Activated CD8-positive, alpha-beta T cell treated with anti-CD3 and anti-CD28 coated beads, Interleukin-2, amount 10 ng/mL, durations not matched to agents 7 days and 5 days (primary cell): Measurements from ENCODE around the gene SAMD11. TPM values are rescaled to one million over a fixed set of nuclear protein-coding genes. Genes with fewer than 3 reads are reported as not detected.

Experiments
- ATAC-seq: fragments of 150-1000 bp; cut with Tn5 transposase; one replicate; pipeline ENCODE4 v1.10.0; 2021; ENCODE audit warnings: moderate library complexity
- CTCF ChIA-PET: fragments of 350-600 bp; sonication (Branson Sonifier 250); formaldehyde crosslinking; loops from one replicate; lab custom pipeline; 2021; ENCODE audit warnings: antibody characterized with exemption; lab: Charles Lee
- POLR2A ChIA-PET: fragments of 350-600 bp; sonication (Branson Sonifier 250); formaldehyde crosslinking; loops from one replicate; lab custom pipeline; 2021; ENCODE audit warnings: antibody characterized with exemption; lab: Charles Lee
- DNase-seq: peaks from one replicate; pipeline ENCODE4 v3.0.0-alpha.2; 2020
- H3K27ac Mint-ChIP-seq: one replicate; pipeline ENCODE4 v1.8.0; 2021; ENCODE audit warnings: mild to moderate bottlenecking, mixed read lengths
- H3K27me3 Mint-ChIP-seq: one replicate; pipeline ENCODE4 v1.8.0; 2021; ENCODE audit warnings: low read depth, mixed read lengths
- H3K36me3 Mint-ChIP-seq: one replicate; pipeline ENCODE4 v1.8.0; 2021; ENCODE audit warnings: low read depth, mixed read lengths
- H3K4me1 Mint-ChIP-seq: one replicate; pipeline ENCODE4 v1.8.0; 2021; ENCODE audit warnings: low read depth, mixed read lengths
- H3K4me3 Mint-ChIP-seq: one replicate; pipeline ENCODE4 v1.8.0; 2021; ENCODE audit warnings: mild to moderate bottlenecking, mixed read lengths
- H3K9me3 Mint-ChIP-seq: one replicate; pipeline ENCODE4 v1.8.0; 2022; ENCODE audit warnings: mixed read lengths; ENCODE audit not compliant: insufficient read depth
- total RNA-seq, 2 experiments: library from RNA; stranded (reverse); gene quantifications; one replicate each; pipeline ENCODE4 v1.2.3, GENCODE V29; 2021

The SAMD11 gene
- total RNA-seq, 2 experiments from 2014 or later, result not detected

DNA sequence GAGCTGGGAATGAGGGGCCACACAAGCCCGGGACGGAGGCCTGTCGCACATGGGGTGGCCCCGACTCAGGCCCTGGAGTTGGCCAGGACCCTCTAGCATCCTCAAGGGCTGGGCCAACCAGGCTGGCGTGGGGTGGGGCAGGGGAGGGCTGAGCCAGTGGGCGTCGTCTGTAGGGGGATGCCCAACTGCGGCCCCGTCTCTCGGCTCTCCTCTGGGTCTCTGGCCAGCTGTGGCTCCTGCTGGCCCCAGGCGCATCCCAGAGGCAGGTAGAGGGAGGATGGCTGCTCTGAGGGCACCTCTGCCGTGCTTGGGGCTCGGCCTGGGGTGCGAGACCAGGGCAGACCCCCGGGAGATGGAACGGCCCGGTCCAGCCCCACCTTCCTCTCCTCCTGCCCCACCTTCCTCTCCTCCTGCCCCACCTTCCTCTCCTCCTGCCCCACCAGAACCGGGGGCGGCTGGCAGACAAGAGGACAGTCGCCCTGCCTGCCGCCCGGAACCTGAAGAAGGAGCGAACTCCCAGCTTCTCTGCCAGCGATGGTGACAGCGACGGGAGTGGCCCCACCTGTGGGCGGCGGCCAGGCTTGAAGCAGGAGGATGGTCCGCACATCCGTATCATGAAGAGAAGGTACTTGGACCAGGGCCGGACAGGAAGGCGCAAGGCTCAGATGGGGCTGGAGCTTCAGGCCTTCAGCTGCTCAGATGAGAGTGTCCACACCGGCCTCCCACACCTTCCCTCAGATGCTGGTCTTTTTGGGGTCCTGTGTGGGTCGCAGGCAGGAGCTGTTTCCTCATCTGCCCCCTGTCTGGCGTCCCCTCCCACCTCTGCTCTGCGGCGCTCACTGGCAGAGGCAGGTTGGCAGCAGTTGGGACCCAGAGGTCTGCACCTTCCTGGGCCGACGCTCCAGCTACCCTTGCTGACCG lies 6.2 kb downstream of the SAMD11 start:
- Mint-ChIP-seq H3K36me3 (no peaks in the 10 kb centered on the region), H3K9me3 (no peaks in the 10 kb centered on the region), H3K4me1 (peaks cover 12% of the 10 kb centered on the region), H3K27me3 (peaks cover 27% of the 10 kb centered on the region), H3K27ac (no peak overlapping the region), H3K4me3 (no peak overlapping the region)
- DNase-seq, result no peak
- CTCF ChIA-PET, result interaction anchor here (0.8 kb wide), 1 partner anchor 24 kb away, joined by 3 read pairs; no protein-coding TSS in a partner anchor
- no peak for ATAC-seq
- POLR2A ChIA-PET, result no interaction called here

DNA sequence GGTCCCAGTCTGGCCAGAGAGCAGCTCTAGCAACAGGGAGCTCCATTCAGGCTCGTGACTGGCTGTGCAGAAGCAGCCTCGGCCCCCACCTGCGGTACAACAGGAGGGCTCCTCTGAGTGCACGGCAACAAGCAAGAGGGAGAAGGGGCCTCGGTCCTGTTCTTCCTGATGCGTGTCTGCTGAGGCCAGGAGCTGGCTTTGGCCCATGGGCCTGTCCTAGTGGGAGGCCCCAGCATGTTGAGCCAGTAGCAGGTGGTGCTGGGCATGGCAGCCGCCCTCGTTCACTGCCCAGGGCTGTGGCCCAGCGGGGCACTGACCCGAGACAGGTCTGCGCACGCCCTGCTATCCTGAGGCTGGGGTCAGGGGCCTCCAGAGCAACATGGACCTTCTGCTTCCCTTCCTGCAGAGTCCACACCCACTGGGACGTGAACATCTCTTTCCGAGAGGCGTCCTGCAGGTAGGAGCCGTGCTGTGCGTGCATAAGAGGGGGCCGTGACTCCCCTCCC lies 7.0 kb downstream of the SAMD11 start:
- ChIA-PET CTCF (no interaction called here), POLR2A (no interaction called here)
- H3K9me3 Mint-ChIP-seq, result no peaks in the 10 kb centered on the region
- no peaks in the 10 kb centered on the region for H3K36me3 Mint-ChIP-seq
- peaks cover 28% of the 10 kb centered on the region for H3K27me3 Mint-ChIP-seq
- DNase-seq (no peak), ATAC-seq (no peak)
- H3K4me3 Mint-ChIP-seq, result no peak overlapping the region
- H3K27ac Mint-ChIP-seq, result no peak overlapping the region
- peaks cover 11% of the 10 kb centered on the region for H3K4me1 Mint-ChIP-seq

DNA sequence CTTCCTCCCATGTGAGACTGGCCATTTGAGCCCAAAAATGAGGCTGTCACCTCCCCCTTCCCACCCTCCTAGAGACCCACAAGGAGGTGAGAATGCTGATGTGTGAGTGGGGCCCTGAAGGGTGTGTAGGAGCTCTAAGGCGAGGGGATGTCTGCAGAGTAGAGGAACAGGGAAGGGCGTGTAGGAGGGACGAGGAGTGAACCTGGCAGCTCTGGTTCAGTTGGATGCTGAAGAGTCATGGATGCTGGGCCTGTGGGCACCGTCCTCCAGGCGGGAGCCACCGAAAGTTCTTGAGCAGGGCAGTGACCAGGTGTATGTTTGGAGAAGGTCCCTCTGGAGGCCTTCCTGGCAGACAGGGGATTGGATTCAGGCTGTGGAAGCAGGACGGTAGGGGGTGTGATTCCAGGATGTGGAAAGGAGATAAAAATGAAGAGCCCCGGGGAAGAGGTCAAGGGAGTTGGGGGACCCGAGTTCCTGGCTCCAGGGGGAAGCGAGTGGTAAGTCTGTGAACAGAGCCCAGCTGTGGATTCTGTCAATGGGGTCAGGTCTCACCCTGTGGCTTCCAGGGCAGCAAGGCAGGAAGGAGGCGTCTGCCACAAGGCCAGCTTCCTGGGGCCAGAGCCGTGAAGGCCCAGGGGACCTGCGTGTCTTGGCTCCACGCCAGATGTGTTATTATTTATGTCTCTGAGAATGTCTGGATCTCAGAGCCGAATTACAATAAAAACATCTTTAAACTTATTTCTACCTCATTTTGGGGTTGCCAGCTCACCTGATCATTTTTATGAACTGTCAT lies 7.9 kb downstream of the SAMD11 start:
- POLR2A ChIA-PET, result no interaction called here
- Mint-ChIP-seq H3K4me1 (peaks cover 5% of the 10 kb centered on the region), H3K27me3 (peaks cover 22% of the 10 kb centered on the region), H3K27ac (peak overlapping the region; percentile 24), H3K4me3 (no peak overlapping the region), H3K36me3 (no peaks in the 10 kb centered on the region), H3K9me3 (no peaks in the 10 kb centered on the region)
- CTCF ChIA-PET, result no interaction called here
- ATAC-seq (no peak), DNase-seq (no peak)

DNA sequence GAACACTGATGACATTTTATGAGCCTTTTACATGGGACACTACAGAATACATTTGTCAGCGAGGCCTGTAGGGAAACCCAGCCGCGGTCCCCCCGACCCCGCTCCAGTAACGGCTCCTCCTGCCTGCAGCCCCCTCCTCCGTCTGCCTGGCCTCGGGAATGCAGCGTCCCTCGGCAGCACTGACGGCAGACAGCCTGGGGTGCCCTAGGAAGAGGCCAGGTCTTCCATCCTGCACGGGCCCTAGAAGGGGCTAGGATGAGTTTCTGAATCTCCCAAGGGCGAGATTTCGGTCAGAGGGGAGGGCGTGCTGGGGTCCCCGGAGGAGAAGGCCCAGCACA lies 8.4 kb downstream of the SAMD11 start:
- Mint-ChIP-seq H3K36me3 (no peaks in the 10 kb centered on the region), H3K27me3 (peaks cover 19% of the 10 kb centered on the region)
- CTCF ChIA-PET, result no interaction called here

DNA sequence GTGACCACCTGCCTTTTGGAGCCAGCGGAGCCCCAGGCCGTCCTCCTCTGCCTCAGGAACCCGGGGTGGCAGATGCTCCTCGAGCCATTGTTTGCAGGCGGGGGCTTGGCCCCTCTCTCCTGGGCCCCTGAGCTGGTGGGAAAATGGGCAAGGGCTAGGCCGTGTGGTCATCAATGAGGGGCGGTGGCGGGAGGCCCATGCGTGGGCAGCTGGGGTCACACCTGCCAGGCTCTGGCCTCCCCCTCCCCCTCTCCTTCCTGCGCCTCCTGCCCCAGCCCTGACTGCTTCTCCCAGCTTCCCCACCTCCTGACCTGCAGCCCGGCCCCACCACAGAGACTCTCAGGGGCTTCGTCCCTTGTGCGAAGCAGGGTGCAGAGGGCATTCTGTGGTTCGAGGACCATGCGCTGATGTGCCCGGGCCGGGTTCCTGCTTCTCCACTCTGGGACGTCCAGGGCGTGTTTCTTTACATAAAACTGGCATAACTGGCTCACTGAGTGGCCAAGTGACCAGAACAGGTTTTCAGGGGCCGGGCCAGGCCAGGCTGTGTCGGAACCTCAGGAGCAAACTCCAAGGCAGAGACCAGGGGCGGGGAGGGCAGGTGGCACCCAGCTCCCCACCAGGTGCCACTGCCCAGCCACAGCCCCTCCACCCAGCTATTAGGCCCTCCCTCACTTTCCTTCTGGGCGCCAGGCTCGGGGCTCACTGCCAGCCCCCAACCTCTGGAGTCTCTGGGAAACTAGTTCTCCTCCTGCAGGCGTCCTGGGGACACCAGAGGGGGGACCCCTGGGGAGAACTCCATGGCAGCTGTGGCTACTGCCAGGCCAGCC lies 9.3 kb downstream of the SAMD11 start:
- no peaks in the 10 kb centered on the region for H3K9me3 Mint-ChIP-seq
- H3K4me1 Mint-ChIP-seq, result peaks cover 5% of the 10 kb centered on the region
- H3K27me3 Mint-ChIP-seq, result peaks cover 18% of the 10 kb centered on the region
- no peak for DNase-seq
- no peak overlapping the region for H3K27ac Mint-ChIP-seq
- ChIA-PET CTCF (no interaction called here), POLR2A (no interaction called here)
- no peak for ATAC-seq
- no peaks in the 10 kb centered on the region for H3K36me3 Mint-ChIP-seq
- H3K4me3 Mint-ChIP-seq, result no peak overlapping the region

More for the DNA sequence above, 8.4 kb downstream of the SAMD11 start:
- no peaks in the 10 kb centered on the region for H3K9me3 Mint-ChIP-seq
- no peak overlapping the region for H3K4me3 Mint-ChIP-seq
- POLR2A ChIA-PET, result no interaction called here
- DNase-seq (no peak), ATAC-seq (no peak)
- H3K27ac Mint-ChIP-seq, result no peak overlapping the region
- peaks cover 5% of the 10 kb centered on the region for H3K4me1 Mint-ChIP-seq

DNA sequence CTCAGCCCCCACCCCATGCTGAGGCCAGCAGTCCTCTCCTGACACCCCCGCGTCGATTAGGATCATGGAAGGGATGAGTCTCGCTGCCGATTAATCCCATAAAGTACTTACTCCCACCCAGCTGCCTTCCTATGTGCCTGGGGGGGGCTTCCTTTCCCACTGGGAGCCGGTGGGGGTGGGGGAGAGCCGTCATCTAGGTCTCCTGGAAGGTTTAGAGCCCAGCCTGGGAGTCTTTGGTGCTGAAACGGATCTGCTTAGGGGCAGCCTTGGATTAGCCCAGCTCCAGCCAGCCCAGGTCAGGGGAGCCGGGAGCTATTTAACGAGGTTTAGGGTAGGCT lies 9.8 kb downstream of the SAMD11 start:
- no peak for ATAC-seq
- POLR2A ChIA-PET, result no interaction called here
- DNase-seq, result no peak
- no peak overlapping the region for H3K4me3 Mint-ChIP-seq
- H3K27ac Mint-ChIP-seq, result no peak overlapping the region
- CTCF ChIA-PET, result no interaction called here
- peaks cover 23% of the 10 kb centered on the region for H3K27me3 Mint-ChIP-seq
- H3K36me3 Mint-ChIP-seq, result no peaks in the 10 kb centered on the region
- H3K4me1 Mint-ChIP-seq, result peaks cover 5% of the 10 kb centered on the region
- H3K9me3 Mint-ChIP-seq, result no peaks in the 10 kb centered on the region

DNA sequence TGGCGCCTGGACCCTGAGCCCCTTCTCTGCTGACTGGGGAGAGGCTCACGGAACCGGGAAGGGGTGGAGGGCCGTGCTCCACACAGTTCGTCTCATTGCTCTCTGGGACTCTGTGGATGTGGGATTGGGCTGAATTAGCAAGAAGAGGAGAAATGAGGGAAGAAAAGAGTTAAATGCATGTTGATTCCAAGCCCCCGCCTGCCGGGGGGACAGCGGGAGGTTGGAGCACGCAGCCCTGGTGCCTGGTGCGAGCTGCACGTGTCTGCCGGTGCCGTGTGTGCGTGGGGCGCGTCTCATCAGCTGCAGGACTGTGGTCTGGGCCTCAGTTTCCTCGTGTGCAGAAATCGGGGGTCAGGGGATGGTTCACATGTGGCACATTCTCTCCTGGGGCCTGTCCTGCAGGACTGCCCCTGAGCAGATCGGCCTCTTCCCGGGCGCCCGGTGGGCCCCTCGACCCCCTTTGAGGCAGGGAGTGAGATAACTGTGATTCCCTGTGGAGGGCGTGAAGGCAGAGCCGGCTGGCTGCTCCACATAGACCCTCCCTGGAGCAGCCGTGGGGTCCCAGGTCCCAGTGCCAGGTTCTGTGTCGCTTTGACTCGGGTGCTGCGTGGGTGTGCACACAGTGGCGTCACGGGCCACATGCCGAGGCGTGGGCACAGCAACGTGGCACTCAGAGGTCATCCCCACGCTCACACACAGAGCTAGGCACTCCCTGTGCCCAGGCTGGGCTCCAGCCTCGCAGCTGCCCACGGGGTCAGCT lies 11.4 kb downstream of the SAMD11 start:
- H3K27ac Mint-ChIP-seq, result no peak overlapping the region
- H3K9me3 Mint-ChIP-seq, result no peaks in the 10 kb centered on the region
- peaks cover 25% of the 10 kb centered on the region for H3K27me3 Mint-ChIP-seq
- H3K36me3 Mint-ChIP-seq, result no peaks in the 10 kb centered on the region
- H3K4me3 Mint-ChIP-seq, result no peak overlapping the region
- DNase-seq, result no peak
- peaks cover 5% of the 10 kb centered on the region for H3K4me1 Mint-ChIP-seq
- ChIA-PET CTCF (no interaction called here), POLR2A (no interaction called here)
- ATAC-seq, result no peak

DNA sequence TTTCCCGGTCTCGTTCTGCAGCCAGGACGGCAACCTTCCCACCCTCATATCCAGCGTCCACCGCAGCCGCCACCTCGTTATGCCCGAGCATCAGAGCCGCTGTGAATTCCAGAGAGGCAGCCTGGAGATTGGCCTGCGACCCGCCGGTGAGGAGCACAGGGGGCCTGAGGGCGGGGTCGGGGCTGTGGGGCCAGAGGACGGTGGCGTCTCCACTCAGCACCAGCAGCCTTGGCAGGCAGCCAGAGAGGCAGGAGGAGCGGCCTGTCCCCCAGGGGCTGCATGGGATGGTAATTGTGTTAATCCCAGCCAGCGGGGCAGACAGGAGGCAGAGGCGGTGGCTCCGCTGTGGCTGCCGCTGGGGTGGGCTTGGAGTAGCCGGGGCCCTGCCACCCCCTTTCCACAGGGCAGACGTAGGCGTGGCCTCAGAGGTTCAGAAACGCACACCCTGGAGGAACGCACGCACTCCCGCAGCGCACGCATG lies 12.1 kb downstream of the SAMD11 start:
- H3K27me3 Mint-ChIP-seq, result peaks cover 28% of the 10 kb centered on the region
- peaks cover 8% of the 10 kb centered on the region for H3K4me1 Mint-ChIP-seq
- H3K9me3 Mint-ChIP-seq, result no peaks in the 10 kb centered on the region
- ATAC-seq (no peak), DNase-seq (no peak)
- POLR2A ChIA-PET, result no interaction called here
- no peaks in the 10 kb centered on the region for H3K36me3 Mint-ChIP-seq
- CTCF ChIA-PET, result no interaction called here
- H3K4me3 Mint-ChIP-seq, result no peak overlapping the region
- H3K27ac Mint-ChIP-seq, result no peak overlapping the region

DNA sequence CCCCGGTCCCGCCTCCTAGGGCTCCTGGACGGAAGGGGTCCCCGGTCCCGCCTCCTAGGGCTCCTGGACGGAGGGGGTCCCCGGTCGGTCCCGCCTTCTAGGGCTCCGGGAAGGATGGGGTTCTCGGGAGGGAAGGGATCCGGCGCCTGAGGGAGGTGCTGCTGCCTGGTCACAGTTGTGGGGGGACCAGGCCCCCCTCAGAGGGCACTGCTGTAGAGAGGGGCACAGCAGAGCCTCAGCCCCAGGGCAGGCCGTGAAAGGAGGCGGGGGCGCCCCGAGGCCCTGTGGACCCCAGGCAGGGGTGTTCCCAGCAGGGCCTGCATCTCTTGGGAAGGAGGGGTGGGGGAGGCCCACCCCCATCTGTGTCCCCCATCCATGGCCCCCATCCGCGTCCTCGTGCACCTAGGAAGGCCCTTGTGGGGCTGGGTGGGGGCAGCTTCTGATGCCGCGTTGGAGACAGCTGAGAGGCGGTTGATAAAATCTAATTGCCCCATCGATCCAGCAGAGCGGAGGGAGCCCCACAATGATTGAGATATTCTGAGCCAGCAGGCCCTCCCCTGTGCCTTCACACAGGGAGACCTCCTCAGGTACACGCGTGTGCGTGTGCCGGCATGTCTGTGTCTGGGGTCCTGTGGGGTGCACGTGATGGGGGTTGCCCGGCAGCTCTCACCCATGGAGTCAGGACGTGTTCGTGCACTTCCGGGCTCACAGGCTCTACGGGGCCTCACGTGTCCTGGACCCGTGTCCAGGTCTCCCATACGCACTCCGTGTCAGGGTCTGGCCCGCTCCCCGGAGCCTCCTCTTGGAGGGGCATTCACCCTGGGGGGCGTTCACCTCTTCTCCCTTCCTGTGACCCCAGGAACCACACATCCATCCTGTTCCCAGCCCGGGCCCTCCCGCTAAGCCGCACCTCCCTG lies 12.9 kb downstream of the SAMD11 start:
- Mint-ChIP-seq H3K4me1 (peaks cover 10% of the 10 kb centered on the region), H3K27me3 (peaks cover 31% of the 10 kb centered on the region), H3K4me3 (no peak overlapping the region), H3K27ac (no peak overlapping the region), H3K9me3 (no peaks in the 10 kb centered on the region), H3K36me3 (peaks cover 2% of the 10 kb centered on the region)
- ATAC-seq (no peak), DNase-seq (no peak)
- ChIA-PET POLR2A (no interaction called here), CTCF (no interaction called here)

DNA sequence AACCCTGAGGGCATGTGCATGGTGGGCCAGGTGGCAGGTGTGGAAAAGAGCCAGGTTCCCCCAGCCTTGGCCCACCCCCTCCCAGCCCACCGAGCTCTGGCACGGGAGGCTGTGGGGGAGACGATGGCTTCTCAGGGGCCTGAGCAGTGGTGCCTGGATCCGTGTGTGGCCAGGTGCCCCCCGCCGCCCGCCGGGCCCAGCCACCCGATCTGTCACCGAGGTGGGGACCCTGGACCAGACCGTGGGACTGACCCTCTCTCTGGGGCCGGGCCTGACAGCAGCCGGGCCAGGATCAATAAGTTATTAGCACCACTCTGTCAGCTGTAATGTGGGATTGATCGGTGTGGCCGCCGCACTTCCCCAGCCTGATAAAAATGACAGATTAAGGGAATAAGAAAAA lies 13.8 kb downstream of the SAMD11 start:
- Mint-ChIP-seq H3K27ac (no peak overlapping the region), H3K4me3 (no peak overlapping the region)
- ATAC-seq, result no peak

More for the DNA sequence above, 13.8 kb downstream of the SAMD11 start:
- Mint-ChIP-seq H3K36me3 (peaks cover 2% of the 10 kb centered on the region), H3K27me3 (peaks cover 31% of the 10 kb centered on the region), H3K4me1 (peaks cover 8% of the 10 kb centered on the region), H3K9me3 (no peaks in the 10 kb centered on the region)
- ChIA-PET POLR2A (no interaction called here), CTCF (interaction anchor here (1.0 kb wide), 1 partner anchor 32 kb away, joined by 7 read pairs; no protein-coding TSS in a partner anchor)
- no peak for DNase-seq
